ENCODE measurements around the gene CD58.

DNA sequence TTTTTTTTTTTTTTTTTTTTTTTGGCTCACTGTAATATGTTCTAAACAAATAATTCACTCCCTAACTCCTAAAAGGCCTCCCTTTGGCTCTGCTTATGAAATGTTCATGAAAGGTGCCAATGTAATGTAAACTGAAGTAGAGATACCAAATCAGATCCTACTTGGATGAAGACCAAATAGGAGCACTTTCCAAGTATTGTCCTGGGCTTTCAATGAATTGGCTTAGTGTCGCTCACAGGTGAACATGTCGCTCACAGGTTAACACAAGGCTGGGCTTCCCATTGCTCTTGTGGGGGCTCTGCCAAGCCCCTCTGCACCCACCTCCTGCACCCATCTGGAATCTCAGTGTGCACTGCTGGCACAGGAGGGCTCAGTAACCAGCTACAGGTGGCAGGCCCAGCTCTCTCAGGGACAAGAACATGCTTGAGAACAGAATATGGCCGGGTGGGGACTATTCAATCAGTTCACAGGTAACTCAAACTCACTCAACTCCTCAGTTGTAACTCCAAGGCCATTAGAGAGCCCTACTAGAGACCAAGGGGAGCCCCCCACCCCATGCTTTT lies 10.6 kb upstream of the CD58 start:
- TF ChIP-seq, protein P1, sequence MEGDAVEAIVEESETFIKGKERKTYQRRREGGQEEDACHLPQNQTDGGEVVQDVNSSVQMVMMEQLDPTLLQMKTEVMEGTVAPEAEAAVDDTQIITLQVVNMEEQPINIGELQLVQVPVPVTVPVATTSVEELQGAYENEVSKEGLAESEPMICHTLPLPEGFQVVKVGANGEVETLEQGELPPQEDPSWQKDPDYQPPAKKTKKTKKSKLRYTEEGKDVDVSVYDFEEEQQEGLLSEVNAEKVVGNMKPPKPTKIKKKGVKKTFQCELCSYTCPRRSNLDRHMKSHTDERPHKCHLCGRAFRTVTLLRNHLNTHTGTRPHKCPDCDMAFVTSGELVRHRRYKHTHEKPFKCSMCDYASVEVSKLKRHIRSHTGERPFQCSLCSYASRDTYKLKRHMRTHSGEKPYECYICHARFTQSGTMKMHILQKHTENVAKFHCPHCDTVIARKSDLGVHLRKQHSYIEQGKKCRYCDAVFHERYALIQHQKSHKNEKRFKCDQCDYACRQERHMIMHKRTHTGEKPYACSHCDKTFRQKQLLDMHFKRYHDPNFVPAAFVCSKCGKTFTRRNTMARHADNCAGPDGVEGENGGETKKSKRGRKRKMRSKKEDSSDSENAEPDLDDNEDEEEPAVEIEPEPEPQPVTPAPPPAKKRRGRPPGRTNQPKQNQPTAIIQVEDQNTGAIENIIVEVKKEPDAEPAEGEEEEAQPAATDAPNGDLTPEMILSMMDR (optimal IDR thresholded peaks at IDR 0.05 in 1 of 3, IDR thresholded peaks at IDR 0.05 in 1 of 3, conservative IDR thresholded peaks at IDR 0.05 in 1 of 3; ENCODE audit: extremely low read depth in 1 of 3, insufficient read depth in 2 of 3, low read length in 3 of 3) = no peak
- no peak for TF ChIP-seq EZH2 (IDR thresholded peaks at IDR 0.05; ENCODE audit: low read length)

Measured in keratinocyte (primary cell).